CD4-positive, alpha-beta T cell treated with Interleukin-17A for 1 hour (primary cell): ENCODE measurements around the gene PLCL1.

Experiments
- DNase-seq: peaks from one replicate; pipeline ENCODE4 v3.0.0-alpha.2; 2020

Gene PLCL1

DNA sequence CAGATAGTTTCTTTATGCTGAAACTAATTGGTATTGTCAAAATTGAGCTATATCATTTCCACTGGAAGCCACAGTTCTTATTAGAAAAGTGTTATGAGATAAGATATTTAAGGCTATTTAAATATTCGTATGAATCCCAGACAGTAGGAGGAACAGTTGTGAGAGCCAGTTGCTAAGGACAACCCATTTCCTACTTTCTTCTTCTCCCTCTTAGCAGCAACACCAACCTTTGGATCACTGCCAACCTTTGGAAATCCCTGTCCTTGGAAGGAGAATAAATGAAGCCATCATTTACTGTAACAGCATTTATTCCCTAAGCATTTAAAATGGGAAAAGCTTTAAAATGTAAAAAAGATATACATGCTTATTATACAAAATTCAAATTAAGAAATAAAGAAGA lies 85.8 kb downstream of the PLCL1 start:
- no peak for DNase-seq

DNA sequence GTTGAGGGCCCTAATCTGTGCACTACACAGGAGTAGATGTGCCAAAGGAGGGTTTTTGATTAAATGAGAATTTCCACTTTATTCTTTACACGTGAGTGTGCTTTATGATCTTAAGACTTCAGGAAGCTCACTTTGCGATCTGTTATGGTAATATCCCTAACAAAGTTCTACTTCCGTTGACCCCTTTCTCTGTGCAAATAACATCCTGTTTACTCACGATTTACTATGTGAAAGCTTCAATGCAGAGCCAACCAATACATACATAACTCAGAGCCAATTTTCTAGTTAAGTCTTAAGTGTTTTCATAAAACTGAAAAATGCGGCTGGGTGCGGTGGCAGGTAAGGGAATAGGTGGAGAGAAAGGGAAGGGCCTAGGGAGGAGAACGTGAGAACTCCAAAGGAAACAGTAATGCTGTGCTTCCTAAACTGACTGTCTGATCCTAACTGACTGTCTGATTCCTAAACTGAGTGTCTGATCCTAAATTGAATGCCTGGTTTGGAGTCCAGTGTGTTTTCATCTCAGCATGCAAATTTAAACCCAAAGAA lies 87.6 kb downstream of the PLCL1 start:
- peak; percentile 29 for DNase-seq

DNA sequence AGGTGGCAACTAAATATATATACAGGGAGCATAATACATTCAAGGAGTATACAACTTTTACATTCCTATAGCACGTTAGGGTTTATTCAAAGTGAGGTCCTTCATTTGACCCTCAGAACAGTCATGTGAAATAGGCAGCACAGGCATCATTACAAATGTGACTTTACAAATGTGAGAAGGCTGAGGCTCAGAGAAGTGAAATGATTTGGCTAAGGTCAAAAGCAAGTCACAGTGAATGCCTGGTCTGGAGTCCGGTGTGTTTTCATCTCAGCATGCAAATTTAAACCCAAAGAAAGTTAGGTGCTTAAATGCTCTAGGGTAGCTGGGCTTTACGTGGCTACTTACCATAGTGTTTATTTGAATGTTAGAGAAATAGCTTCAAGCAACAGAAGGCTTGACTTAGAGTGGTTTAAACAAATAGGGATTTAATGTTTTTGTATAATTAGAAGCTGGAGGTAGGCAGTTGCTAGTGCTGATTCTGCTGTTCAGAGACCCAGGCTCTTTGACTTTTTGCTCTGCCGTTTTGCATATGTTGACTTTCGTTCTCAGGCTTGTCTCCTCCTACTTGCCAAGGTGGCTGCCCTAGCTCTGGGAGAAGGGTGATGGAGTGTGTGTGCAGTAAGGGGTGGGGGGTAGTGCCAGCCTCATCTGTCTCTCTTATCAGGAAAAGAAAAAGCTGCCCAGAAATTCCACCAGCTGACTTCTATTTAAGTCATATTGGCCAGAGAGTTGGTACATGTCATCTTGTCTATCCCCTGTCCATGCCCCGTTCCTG lies 89.2 kb downstream of the PLCL1 start:
- DNase-seq = no peak

DNA sequence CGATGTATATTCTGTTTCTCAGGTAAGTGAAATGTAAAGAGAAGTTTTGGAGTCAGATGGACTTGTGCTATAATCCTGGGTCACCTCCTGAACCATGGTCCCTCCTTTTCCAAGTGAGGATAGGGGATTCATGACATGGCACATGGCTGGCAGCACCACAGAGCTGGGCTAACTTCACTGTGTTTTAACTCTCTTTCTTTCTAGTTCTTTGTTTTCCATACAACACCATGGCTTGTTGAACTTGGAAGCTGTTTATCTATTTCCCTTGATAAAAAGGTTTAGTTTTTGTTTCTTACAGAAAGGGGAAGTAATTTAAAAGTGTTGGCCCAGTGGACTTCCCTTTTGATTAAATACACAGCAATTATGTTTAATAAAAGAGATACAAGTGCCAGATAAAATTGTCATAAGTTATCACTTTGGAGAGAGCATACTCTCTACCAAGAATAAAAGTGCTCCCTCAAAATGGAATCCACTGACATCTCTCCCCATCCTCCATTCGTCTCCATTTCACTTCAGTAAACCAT lies 90.4 kb downstream of the PLCL1 start:
- no peak for DNase-seq

DNA sequence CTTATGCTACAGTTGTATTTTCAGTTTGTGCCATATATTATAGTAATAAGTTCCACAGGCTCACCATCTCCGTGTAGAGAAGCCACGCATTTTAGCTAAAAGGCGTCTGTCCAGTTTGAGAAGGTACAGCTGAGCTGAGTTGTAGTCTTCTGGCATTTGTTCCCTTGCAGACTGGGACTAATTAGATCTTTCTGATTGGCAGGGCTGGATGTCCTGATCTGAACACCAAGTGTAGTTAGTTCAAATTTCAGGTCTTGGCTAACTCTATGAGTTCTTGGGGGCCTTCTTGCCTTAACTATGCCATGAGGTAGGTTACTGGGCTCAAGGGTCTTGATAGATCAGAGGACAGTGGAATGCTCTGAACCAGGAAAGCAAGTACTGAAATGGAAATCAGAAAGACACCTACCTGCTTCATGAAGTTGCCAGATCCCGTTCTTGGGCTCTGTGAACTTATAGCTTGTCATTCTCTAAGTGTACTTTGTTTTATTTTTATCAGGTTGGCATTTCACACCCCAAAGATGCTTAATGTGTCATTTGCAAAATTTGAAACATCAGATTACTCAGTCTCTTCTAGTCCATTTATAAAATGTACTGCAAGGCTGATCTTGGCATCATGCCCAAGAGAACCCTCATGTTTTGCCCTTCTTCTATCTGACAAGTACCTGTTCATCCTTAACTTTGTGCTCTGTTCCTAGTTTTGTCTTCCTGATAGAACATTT lies 93.7 kb downstream of the PLCL1 start:
- no peak for DNase-seq

DNA sequence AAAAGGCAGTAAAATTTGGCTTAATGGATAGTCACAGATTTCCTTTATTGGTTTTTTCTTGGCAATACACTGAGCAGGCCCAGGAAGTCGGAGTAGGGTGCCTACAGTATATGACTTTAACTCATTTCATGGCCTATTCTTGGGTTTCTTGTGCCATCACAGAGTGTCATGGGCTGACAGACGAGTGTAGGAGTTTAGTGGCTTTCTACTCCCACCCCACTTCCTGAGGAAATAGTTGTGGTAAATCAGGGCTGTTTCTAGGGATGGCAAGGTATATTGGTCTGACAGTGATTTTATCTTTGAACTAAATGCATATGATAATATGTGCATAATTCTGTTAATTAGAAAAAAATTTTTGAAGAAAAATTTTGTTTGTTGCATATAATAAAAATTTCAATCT lies 100.1 kb downstream of the PLCL1 start:
- DNase-seq = peak; percentile 26

DNA sequence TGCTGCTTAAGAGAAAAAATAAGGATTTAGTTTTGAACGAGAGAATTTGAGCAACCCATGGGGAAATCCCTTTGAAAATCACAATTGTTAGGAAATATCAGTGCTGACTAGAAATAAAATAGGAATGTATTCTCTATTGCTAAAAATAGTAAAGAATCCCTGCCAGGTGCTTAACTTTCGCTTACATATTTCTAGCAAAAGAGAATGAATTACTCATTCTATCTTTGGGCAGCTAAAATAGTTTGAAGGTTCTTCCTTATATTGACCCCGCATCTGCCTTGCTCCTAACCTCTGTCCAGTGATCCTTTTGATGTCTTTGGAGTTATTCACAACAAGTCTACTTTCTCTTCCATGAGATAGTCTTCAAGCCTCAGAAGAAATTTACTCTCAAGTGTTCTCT lies 103.8 kb downstream of the PLCL1 start:
- DNase-seq = no peak

DNA sequence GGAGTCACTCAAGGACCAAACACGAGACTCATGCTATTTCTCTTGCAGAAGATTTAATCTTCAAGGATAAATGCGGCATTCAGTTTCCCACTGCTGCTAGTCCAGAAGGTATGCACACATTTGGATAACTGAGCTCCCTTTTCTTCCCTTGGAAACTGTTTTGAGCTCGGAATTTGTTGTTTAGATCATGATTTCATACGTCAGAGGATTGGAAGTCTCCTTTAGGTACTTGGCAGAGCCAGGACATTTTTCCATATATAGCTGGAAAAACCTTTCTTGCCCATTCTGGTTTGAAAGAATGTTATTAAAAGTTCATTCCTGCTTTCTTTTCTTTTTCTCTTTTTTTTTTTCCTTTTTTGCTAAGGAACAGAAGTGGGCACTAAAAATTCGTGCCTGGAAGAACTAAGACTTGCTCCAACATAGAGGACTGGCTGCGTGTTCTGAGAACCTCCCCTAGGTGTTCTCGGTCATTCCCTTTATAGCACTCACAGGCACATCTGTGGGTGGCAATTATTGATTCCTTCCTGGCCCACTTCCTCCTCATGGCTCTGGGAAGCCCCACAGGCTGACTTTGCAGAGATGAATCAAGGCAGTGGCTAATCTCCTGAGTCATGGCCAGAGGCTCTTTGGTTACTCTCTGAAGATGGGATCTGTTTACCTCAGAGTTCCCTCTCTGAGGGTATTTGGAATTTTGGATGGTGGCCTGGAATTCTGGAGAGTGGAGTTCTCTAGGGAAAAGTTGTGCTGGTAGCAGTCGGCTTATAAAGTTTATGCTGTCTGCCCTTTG lies 104.8 kb downstream of the PLCL1 start:
- DNase-seq = no peak

DNA sequence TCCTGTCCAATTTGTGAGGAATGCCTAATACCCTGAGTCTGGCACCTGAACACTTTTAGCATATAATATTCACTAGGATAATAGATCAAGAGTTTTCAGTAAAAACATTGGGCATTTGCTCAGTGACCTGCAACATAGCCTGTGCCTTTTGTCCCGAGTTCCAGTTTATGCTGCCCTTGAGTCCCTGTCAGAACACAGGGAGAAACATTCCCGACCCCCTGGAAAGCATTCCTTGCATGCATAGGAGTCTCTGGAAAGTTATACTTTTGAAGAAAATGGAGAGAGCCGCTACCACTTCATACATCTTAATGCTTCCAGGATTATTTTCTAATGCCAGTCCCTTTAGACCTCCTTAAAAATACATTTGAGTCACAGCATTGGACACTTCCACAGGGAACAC lies 107.3 kb downstream of the PLCL1 start:
- no peak for DNase-seq

DNA sequence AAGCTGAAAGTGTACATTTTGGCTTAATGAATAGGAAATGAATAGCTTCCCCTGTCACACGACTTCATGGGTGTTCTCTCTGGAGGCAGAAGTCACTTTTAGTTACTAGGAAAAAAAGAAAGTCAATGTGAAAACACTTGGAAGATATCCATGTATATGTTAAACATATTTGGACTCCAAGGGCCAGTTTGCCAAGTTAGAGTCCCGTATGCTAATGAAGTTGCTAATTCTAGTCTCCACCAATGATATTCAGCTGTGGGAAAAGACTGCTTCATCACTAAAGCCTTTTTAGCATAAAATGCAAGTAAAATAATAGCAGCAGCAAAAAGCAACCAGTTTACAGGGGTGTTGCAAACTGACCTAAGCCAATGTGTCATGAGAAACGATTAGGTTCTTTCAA lies 108.7 kb downstream of the PLCL1 start:
- no peak for DNase-seq

DNA sequence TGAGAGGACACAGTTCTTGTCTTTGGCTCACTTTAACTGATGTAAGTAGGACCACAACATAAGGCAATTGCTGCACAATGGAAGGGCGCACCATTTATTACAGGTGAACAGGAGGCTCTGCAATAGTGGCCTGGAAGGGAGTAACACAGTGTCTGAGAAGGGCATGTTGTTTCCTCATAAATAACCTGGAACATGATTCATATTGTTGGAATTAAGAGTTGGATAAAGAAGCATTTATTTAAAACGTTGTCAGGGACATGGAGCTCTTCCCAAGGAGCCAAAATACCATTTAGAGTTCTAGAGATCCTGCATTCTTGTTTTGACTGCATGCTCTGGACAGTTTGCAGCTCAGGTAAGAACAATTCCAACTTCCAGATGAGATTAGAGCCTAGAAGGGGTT lies 110.4 kb downstream of the PLCL1 start:
- no peak for DNase-seq

DNA sequence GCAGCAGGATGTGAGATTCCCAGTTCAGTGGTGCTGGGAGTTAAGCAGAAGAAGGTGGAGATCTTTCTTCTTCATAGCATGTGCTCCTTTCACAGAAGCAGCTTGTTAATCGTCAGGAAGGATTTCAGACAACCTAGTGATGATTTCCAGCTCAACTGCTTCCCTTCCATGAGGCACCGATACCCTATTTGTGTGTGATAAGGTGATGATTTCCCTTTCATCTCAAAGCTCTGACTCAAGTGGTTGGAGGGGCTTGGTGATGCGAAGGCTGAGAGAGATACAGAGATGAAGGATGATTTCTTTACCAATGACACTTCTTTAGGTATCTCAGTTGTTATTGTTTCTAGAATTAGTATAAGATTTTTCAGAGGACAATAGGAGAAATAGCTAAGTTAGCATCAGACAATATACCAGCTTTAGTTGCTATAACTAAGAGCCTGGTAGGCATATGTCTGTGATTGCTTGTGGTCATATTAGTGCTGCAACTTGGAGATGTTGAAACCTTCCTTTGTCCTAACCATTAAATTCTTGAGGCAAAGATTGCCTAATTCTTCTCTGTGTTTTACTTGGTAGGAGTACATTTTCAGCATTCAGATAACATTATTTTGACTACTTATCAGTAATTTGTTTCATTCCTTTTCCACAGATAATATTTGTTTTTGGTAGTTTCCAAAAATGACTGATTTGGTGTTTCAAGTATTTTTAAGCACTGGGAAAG lies 111.3 kb downstream of the PLCL1 start:
- no peak for DNase-seq

DNA sequence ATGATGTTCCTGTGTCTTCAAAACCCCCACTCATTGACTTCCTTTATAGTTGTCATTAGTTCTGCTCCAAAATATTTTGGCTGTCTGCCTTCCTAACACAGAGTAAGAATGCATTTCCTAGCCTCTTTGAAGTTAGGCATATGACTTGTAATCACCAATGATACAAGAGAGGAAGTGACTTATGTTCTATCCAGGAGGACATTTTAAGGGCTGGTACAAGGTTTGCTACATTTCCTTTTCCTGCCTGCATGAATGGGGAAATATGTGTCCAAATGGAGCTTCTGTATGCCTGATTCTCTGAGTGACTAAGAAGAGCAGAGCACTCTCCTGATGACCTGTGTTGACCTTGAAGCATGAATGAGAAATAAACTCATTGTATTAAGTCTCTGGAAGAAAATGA lies 115.1 kb downstream of the PLCL1 start:
- no peak for DNase-seq

DNA sequence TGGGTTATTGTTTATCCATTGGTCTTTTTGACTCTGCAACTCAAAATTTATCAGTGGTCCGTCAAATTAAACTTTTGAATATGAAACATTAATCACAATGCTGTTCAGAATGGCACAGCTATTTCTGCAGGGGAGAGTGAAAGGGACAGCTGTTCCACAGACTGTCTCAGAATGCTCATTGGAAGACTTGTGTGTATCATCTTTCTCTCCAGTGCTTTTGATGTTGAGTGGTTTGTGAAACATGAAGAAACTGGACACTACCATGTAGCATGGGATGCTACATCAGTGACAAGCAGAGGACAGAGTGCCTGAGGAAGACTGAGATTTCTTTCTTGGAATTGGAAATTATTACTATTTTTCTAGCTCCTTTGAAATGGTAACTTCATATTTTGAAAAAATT lies 115.7 kb downstream of the PLCL1 start:
- DNase-seq = no peak

DNA sequence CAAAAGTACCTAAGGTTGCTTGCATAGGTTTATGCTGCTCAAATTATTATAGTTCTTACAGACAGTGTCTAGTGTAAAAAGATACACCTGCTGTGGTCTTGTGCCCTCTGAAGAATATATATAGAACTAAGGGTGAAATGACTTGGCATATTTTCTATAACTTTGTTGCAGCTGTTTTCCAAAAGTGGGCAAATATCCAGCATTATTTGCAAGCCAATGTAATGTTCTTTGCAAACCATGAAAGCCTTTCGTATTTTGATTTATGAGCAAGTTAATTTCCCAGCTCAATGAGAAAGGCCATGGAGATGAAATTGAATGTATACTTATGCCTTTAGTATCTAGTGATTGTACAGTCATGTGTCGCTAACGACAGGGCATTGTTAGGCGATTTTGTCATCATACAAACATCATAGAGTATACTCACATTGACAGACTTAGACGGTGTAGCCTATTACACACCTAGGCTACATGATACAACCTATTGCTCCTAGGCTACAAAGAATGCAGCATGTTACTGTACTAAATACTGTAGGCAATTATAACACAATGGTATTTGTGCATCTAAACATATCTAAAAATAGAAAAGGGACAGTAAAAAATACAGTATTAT lies 116.3 kb downstream of the PLCL1 start:
- no peak for DNase-seq

DNA sequence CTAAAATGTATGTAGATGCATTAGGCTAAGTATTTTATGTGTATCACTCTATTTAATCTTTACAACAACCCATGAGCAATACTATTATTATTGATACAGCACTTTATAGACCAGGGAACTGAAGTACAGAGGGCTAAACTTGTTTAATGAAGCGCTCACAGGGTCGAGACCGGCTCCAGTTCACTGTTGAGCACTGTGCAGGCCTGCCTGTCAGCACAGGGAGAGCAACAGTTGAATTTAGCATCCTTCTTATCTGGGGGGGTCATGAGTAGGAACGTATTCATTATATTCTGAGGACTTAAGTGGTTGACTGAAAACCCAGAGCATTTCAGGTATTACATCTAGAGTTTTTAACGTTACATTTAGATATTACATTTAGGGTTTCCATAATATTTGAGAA lies 120.1 kb downstream of the PLCL1 start:
- no peak for DNase-seq

DNA sequence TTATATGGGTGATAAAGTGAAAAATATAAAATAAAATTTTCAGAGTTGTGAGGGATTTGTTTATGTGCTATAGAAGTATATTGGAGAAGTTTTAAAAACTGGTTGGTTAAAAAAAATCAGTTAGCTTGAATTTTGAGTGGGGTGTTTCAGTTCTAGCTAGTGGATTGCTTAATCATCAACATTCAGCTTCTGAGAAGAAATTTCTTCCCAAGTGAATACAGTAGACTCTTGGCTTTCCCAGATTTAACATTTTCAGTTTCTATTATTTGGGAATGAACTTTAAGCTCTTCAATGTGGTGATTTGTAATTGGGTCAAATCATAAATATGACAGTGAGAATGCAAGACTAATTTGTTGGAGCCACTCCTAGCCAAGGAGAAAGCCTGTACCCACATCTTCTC lies 120.8 kb downstream of the PLCL1 start:
- no peak for DNase-seq

DNA sequence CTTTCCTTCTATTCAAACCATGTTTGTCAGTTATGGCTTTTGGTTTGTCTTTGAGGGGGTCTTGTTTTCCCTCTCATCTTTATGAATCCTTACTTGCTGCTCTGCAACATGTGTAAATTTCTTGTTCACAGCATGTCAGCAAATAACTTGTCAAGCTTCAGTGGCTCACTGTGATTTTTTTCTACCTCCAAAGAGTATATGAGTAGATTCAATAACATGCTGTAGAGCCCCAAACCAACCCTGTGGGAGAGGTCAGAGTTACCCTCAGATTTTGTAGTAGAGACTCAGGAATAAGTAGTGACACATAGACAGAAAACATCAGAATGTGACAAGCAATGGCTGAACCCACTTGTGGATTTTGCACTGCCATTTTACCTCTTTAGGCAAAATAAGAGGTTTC lies 121.6 kb downstream of the PLCL1 start:
- no peak for DNase-seq

DNA sequence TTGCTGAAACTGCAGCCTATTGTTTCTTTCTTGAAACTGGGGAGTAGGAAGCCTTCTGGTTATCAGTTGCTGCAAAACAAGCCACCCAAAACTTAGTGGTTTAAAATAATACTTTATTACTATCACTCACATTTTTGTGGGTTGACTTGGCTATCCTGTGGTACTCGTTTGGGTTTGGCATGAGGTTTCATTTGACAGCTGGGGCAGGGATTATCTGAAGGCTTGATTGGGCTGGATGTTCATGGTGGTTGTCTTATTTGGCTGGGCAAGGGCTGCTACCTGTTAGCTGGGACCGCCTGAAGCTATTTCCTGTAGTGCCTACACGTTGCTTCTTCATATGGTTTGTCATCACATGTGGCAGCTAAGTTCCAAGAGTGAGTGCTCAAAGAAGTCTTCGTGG lies 122.3 kb downstream of the PLCL1 start:
- no peak for DNase-seq

DNA sequence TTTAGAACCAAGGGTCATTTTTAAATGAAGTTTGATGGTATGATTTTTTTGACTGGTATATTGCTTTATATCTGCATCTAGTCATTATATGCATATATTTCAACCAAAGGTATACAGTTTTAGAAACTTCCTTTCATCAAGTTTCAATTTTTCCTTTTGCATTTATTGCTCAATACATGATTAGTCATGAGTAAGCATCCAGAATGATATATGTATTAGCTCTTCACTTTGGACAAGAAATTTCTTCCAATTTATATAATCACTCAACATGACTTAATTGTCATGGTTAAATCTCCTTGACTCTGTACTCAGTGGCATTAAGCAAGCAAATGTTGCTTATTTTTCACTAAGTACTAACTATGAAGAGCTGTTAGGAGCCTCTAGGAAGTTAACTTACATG lies 123.6 kb downstream of the PLCL1 start:
- DNase-seq = no peak

DNA sequence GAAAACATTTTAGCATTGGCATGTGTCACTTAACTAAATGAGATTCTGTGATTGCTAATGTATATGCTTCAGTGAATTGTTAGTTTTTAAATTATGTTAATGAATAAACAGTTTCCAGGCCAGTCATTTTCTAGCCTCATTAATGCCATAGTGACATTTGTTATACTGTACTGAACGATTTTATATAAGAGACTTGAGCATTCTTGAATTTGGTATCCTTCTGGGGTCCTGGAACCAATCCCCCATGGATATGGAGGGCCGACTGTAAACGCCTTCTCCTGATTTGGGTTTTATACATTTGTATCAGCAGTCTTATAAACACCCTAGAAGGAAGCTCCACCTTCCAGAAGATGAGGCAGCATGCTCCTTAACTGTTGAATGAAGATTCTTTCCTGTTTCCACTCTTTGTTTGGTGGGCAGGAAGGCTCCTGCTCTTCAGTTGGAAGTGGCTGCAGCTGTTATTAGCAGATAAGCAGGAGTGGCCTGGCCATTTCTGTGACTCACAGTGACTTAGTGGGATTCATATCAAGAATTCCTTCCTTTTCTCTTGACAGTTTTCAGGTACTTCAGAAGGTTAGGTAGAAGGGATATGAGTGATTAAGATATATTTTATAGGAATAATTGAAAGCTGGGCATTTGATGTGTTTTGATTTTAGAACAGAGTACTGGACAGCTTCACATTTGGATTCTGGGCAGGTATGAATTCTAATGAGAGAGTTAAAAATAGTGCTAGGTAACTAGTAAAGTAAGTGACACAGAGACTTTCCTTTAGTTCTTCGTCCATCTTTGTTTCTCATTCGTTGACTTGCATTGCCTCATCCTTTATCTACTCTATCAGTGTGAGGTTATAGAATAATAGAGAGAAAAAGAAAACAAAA lies 124.9 kb downstream of the PLCL1 start:
- no peak for DNase-seq
